ENCODE data around the gene GSTM2. TPM values are rescaled to one million over a fixed set of nuclear protein-coding genes. Genes with fewer than 3 reads are reported as not detected.

Gene GSTM2
- total RNA-seq, 1 experiment from 2014 or later = 14.9 TPM

GRCh38 chr1:109668123-109668775, 392 bp downstream of the GSTM2 start:
- H2AK5ac ChIP-seq (ENCODE audit: insufficient read length, low read length) = no peak overlapping the region
- H3K79me1 ChIP-seq (ENCODE audit: insufficient read depth, low read depth, low read length, poor library complexity, severe bottlenecking) = no peaks in the 10 kb centered on the region
- no peak overlapping the region for H3K23ac ChIP-seq (ENCODE audit: insufficient read length, low read depth, low read length)
- H3K4me1 ChIP-seq (ENCODE audit: insufficient read depth, low read length) = no peaks in the 10 kb centered on the region
- peaks cover 0 to 11% (median 0%) of the 10 kb centered on the region in 3 experiments; a peak in 2 of 7 replicates for H3K36me3 Mint-ChIP-seq (ENCODE audit: insufficient read depth in 1 of 3, low read depth in 3 of 3)
- no peaks in the 10 kb centered on the region for H3K27me3 ChIP-seq (ENCODE audit: insufficient read depth, low read length)
- no peak overlapping the region for H4K8ac ChIP-seq (replicated peaks; ENCODE audit: insufficient read length, low read depth, low read length)
- H3K23me2 ChIP-seq (ENCODE audit: insufficient read length, low read depth, low read length, poor library complexity, severe bottlenecking) = peaks cover 3% of the 10 kb centered on the region
- peaks cover 8 to 13% of the 10 kb centered on the region in 2 experiments; a peak in 3 of 4 replicates for H3K4me1 Mint-ChIP-seq
- H3K27ac ChIP-seq (ENCODE audit: insufficient read length, low read depth, low read length) = no peak overlapping the region
- no peaks in the 10 kb centered on the region for H3K79me2 ChIP-seq (ENCODE audit: insufficient read depth, low read length)
- H4K20me1 ChIP-seq (ENCODE audit: control insufficient read depth, insufficient read depth, insufficient read length) = no peaks in the 10 kb centered on the region
- no peak for TF ChIP-seq CTCF (conservative IDR thresholded peaks at IDR 0.05)
- H3K9me3 Mint-ChIP-seq = peaks cover 0 to 2% of the 10 kb centered on the region in 2 experiments; a peak in 1 of 5 replicates
- no peak overlapping the region for H3K4ac ChIP-seq (ENCODE audit: low read depth, low read length)
- no peak overlapping the region for H4K5ac ChIP-seq (ENCODE audit: insufficient read length, low read depth, low read length)
- H3K27ac Mint-ChIP-seq = no peak overlapping the region
- peaks cover 8% of the 10 kb centered on the region for H3K27me3 Mint-ChIP-seq (ENCODE audit: low read depth)
- H3T11ph ChIP-seq (ENCODE audit: low read length) = no peak overlapping the region
- H2BK15ac ChIP-seq (ENCODE audit: low read depth, low read length) = no peak overlapping the region
- H2BK120ac ChIP-seq (ENCODE audit: low read depth, low read length, poor library complexity, severe bottlenecking) = no peak overlapping the region
- no peak for DNase-seq
- no peak overlapping the region for H4K91ac ChIP-seq (ENCODE audit: insufficient read length, low read depth, low read length)
- H2BK20ac ChIP-seq (ENCODE audit: low read depth, low read length, poor library complexity, severe bottlenecking) = no peak overlapping the region
- H3K9me3 ChIP-seq (ENCODE audit: control insufficient read depth, low read depth, low read length) = no peaks in the 10 kb centered on the region
- H3K9ac ChIP-seq (ENCODE audit: extremely low read depth, insufficient read length, low read length) = no peak overlapping the region
- no peak overlapping the region for H2BK5ac ChIP-seq (ENCODE audit: insufficient read length, low read length)
- H3K18ac ChIP-seq (ENCODE audit: insufficient read length, low read depth, low read length) = no peak overlapping the region
- no CpG with 5 or more reads among the region's 26 CpGs for WGBS (ENCODE audit: extremely low coverage, insufficient read length, low lambda C conversion rate)
- no peak overlapping the region for H3K14ac ChIP-seq (ENCODE audit: insufficient read depth, low read length)
- H2BK12ac ChIP-seq (ENCODE audit: insufficient read length, low read depth, low read length) = no peak overlapping the region
- H3K4me3 Mint-ChIP-seq = peak overlapping the region; percentile 71 to 77
- no peak overlapping the region for H3K56ac ChIP-seq (ENCODE audit: insufficient read length, low read depth, low read length)
- no peak overlapping the region for H2AFZ ChIP-seq (ENCODE audit: low read length)
- H3K4me2 ChIP-seq (ENCODE audit: insufficient read depth, insufficient read length, low read length) = peak overlapping the region; percentile 52
